T-helper 1 cell (primary cell): ENCODE results near the gene KRT78.
"Not testable (repeated sequence)": the region's sequence is repeated elsewhere in the genome, so short reads cannot be mapped to it uniquely, and the experiment has no call there.

ENCODE experiments used
- DNase-seq, 5 donors: peaks; one replicate each; pipeline ENCODE4 v3.0.0-alpha.2; 2012 to 2020

The KRT78 gene

GRCh38 chr12:52809166-52809565 lies 39.6 kb downstream of the KRT78 start:
- no peak for DNase-seq

GRCh38 chr12:52808573-52809160 lies 40.1 kb downstream of the KRT78 start:
- no peak for DNase-seq

- DNase-seq = no peak
Observed at GRCh38 chr12:52807544-52808470, 41.0 kb downstream of the KRT78 start.

GRCh38 chr12:52806821-52807543 lies 41.8 kb downstream of the KRT78 start:
- DNase-seq = no peak

- no peak for DNase-seq
Observed at GRCh38 chr12:52806169-52806811, 42.5 kb downstream of the KRT78 start.

GRCh38 chr12:52805739-52806138 lies 43.1 kb downstream of the KRT78 start:
- no peak for DNase-seq

GRCh38 chr12:52805000-52805399 lies 43.8 kb downstream of the KRT78 start:
- no peak for DNase-seq

- DNase-seq = no peak
Observed at GRCh38 chr12:52802442-52802841, 46.4 kb downstream of the KRT78 start.

GRCh38 chr12:52801773-52802172 lies 47.0 kb downstream of the KRT78 start:
- no peak for DNase-seq

- DNase-seq = no peak
Observed at GRCh38 chr12:52800259-52800917, 48.4 kb downstream of the KRT78 start.

GRCh38 chr12:52799505-52800211 lies 49.1 kb downstream of the KRT78 start:
- no peak for DNase-seq

- DNase-seq = no peak
Observed at GRCh38 chr12:52798671-52799504, 49.9 kb downstream of the KRT78 start.

- DNase-seq = no peak
Observed at GRCh38 chr12:52798003-52798670, 50.7 kb downstream of the KRT78 start.

GRCh38 chr12:52797529-52797894 lies 51.3 kb downstream of the KRT78 start:
- no peak for DNase-seq

- DNase-seq = no peak
Observed at GRCh38 chr12:52796839-52797528, 51.8 kb downstream of the KRT78 start.

GRCh38 chr12:52796429-52796794 lies 52.4 kb downstream of the KRT78 start:
- DNase-seq = no peak

GRCh38 chr12:52795694-52796428 lies 52.9 kb downstream of the KRT78 start, which contains the start of gene KRT3:
TSS of gene KRT3 (minus strand) at chr12:52796117. CDS start at chr12:52796042, 75 bp downstream.
- DNase-seq = no peak

GRCh38 chr12:52795332-52795674 lies 53.5 kb downstream of the KRT78 start:
- DNase-seq = not testable (repeated sequence)
